ENCODE data around the gene ALPL.

ALPL gene

DNA sequence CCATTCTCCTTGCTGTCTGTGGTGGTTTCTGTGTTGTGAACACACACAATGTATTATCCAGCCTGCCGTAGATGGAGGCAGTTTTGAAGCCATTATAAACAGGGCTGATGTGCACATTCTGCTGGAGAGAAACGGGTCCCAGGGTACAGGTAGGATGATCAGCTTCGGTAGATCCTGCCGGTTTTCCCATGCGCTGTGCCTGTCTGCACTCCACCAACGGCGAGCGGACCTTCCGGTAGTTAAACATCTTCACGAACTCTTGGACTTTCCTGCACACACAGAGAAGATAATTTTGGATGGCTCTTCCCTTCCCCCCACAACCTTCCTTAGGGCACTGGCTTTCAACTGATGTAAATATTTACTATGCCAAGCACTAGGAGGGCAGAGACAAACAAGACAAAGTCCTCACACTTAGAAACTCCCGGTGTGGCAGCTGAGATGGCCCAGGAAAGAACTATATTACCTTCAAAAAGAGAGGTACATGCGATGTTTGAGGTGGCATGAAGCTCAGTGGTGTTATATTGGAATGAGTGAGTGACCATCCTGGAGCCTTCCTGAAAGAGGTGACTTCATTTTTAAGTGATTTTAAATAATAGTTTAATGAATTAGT, 41.7 kb downstream of the ALPL start:
- TF ChIP-seq EZH2phosphoT487 (conservative IDR thresholded peaks at IDR 0.05; ENCODE audit: low read length), result no peak
- TF ChIP-seq, protein P1, sequence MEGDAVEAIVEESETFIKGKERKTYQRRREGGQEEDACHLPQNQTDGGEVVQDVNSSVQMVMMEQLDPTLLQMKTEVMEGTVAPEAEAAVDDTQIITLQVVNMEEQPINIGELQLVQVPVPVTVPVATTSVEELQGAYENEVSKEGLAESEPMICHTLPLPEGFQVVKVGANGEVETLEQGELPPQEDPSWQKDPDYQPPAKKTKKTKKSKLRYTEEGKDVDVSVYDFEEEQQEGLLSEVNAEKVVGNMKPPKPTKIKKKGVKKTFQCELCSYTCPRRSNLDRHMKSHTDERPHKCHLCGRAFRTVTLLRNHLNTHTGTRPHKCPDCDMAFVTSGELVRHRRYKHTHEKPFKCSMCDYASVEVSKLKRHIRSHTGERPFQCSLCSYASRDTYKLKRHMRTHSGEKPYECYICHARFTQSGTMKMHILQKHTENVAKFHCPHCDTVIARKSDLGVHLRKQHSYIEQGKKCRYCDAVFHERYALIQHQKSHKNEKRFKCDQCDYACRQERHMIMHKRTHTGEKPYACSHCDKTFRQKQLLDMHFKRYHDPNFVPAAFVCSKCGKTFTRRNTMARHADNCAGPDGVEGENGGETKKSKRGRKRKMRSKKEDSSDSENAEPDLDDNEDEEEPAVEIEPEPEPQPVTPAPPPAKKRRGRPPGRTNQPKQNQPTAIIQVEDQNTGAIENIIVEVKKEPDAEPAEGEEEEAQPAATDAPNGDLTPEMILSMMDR (IDR thresholded peaks at IDR 0.05; ENCODE audit: insufficient read depth, low read length, poor library complexity, severe bottlenecking), result no peak
- Histone ChIP-seq H3F3A (ENCODE audit: insufficient read depth) (no peaks in the 10 kb centered on the region), H3K79me2 (ENCODE audit: insufficient read depth, low read length) (no peaks in the 10 kb centered on the region), H3K27ac (ENCODE audit: low read depth, low read length) (no peak overlapping the region), H2AFZ (ENCODE audit: low read depth, low read length, severe bottlenecking) (no peak overlapping the region), H3K4me3 (ENCODE audit: insufficient read depth, low read length, poor library complexity, severe bottlenecking) (no peak overlapping the region), H3K9me2 (replicated peaks; ENCODE audit: insufficient read depth, low read length) (no peaks in the 10 kb centered on the region), H3K27me3 (ENCODE audit: low read length) (no peaks in the 10 kb centered on the region), H4K20me1 (ENCODE audit: low read depth, low read length) (no peaks in the 10 kb centered on the region), H3K9ac (ENCODE audit: low read length) (no peak overlapping the region), H3K36me3 (ENCODE audit: low read length) (no peaks in the 10 kb centered on the region), H3K4me2 (ENCODE audit: low read depth, low read length, poor library complexity, severe bottlenecking) (no peak overlapping the region), H3K9me3 (ENCODE audit: insufficient read depth, low read length) (no peaks in the 10 kb centered on the region)

DNA sequence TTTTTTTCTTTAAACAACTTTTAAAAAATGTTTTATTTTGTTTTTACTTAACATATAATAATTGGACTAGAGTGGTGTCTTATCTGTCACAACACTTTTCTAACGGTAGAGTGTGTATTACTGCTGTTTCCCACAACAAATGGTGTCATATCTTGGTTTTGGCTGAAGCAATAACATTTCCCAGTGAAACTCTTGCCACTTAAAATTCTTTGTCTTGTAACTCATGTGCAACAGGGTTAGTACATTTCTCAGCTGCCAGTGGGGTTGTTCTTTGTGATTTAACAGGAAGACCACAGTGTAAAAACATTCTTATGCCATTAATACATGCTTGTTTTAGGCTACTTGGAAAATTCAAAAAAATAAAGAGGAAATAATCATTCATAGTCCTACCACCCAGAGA, 43.5 kb downstream of the ALPL start:
- no peak overlapping the region for H3K4me2 ChIP-seq (ENCODE audit: low read depth, low read length, poor library complexity, severe bottlenecking)
- H2AFZ ChIP-seq (ENCODE audit: low read depth, low read length, severe bottlenecking), result no peak overlapping the region
- no peaks in the 10 kb centered on the region for H3K27me3 ChIP-seq (ENCODE audit: low read length)
- no peaks in the 10 kb centered on the region for H4K20me1 ChIP-seq (ENCODE audit: low read depth, low read length)
- H3K9ac ChIP-seq (ENCODE audit: low read length), result no peak overlapping the region
- no peak overlapping the region for H3K4me3 ChIP-seq (ENCODE audit: insufficient read depth, low read length, poor library complexity, severe bottlenecking)
- H3K79me2 ChIP-seq (ENCODE audit: insufficient read depth, low read length), result no peaks in the 10 kb centered on the region
- H3K36me3 ChIP-seq (ENCODE audit: low read length), result no peaks in the 10 kb centered on the region
- no peak overlapping the region for H3K27ac ChIP-seq (ENCODE audit: low read depth, low read length)
- no peaks in the 10 kb centered on the region for H3F3A ChIP-seq (ENCODE audit: insufficient read depth)
- TF ChIP-seq, protein P1 (IDR thresholded peaks at IDR 0.05; ENCODE audit: insufficient read depth, low read length, poor library complexity, severe bottlenecking), result no peak
- TF ChIP-seq EZH2phosphoT487 (conservative IDR thresholded peaks at IDR 0.05; ENCODE audit: low read length), result no peak
- no peaks in the 10 kb centered on the region for H3K9me3 ChIP-seq (ENCODE audit: insufficient read depth, low read length)
- no peaks in the 10 kb centered on the region for H3K9me2 ChIP-seq (replicated peaks; ENCODE audit: insufficient read depth, low read length)

DNA sequence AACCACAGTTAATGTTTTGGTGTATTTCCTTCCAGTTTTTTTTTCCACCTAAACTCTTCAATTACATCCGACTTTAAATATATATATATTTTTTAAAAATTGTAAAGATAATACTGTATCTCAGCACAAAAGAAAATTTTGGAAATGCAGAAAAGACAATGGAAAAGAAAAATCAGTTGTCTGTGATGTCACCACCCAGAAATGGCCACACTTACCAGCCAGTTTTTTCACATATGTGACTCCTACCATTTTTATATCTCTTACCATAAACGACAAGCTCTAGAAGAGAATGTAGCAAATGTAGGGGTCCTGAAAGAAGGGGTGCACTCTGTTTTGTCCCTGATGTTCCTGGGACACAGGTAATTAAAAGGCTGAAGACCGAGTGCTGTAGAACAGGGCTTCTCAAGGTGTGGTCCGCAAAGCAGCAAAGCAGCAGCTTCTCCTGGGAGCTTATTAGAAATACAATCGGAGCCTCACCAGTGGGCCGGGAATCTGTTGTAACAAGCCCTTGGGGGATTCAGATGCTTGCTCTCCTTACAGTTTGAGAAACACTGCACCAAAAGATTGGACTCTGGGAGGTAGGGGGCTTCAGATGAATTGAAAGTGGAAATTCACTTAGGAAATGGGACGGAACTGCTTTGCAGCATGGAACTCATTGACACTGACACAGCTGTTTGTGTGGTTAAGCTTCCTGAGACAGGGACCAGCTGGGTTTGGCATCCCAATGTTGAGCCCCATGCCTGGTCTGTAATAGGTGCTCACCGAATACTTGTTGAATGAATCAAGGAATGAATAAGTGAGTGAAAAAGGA, 44.1 kb downstream of the ALPL start:
- Histone ChIP-seq H4K20me1 (ENCODE audit: low read depth, low read length) (no peaks in the 10 kb centered on the region), H3K9ac (ENCODE audit: low read length) (no peak overlapping the region)

More for the DNA sequence above, 44.1 kb downstream of the ALPL start:
- Histone ChIP-seq H3K9me3 (ENCODE audit: insufficient read depth, low read length) (no peaks in the 10 kb centered on the region), H3K9me2 (replicated peaks; ENCODE audit: insufficient read depth, low read length) (no peaks in the 10 kb centered on the region), H3K4me3 (ENCODE audit: insufficient read depth, low read length, poor library complexity, severe bottlenecking) (no peak overlapping the region), H2AFZ (ENCODE audit: low read depth, low read length, severe bottlenecking) (no peak overlapping the region), H3K27ac (ENCODE audit: low read depth, low read length) (no peak overlapping the region), H3K4me2 (ENCODE audit: low read depth, low read length, poor library complexity, severe bottlenecking) (no peak overlapping the region), H3K79me2 (ENCODE audit: insufficient read depth, low read length) (no peaks in the 10 kb centered on the region), H3F3A (ENCODE audit: insufficient read depth) (no peaks in the 10 kb centered on the region), H3K36me3 (ENCODE audit: low read length) (no peaks in the 10 kb centered on the region), H3K27me3 (ENCODE audit: low read length) (no peaks in the 10 kb centered on the region)
- TF ChIP-seq EZH2phosphoT487 (conservative IDR thresholded peaks at IDR 0.05; ENCODE audit: low read length), result no peak
- TF ChIP-seq, protein P1 (IDR thresholded peaks at IDR 0.05; ENCODE audit: insufficient read depth, low read length, poor library complexity, severe bottlenecking), result no peak
